A549 (cell line): Measurements from ENCODE around the gene TPRN. TPM values are rescaled to one million over a fixed set of nuclear protein-coding genes. Genes with fewer than 3 reads are reported as not detected.
A peak's percentile ranks its signal among the peaks of the same experiment; 100 is the strongest.

Source experiments
- ATAC-seq, 2 experiments: fragments of 200-7000 bp in 1 of 2; fragments of >200 bp in 1 of 2; cut with Nextera tagmentation in 1 of 2; cut with Tn5 transposase in 1 of 2; 3 replicates each; pipeline versions ENCODE4 v1.8.0 to v1.9.1; 2018 to 2020; ENCODE audit warnings: mild to moderate bottlenecking in 1 of 2, moderate library complexity in 1 of 2
- CTCF ChIA-PET: fragments of 300-600 bp; sonication (Branson Sonifier 250); formaldehyde crosslinking; extraction: SDS; loops from one replicate; lab custom pipeline; 2021; ENCODE audit warnings: antibody characterized with exemption, inconsistent platforms; lab: Yijun Ruan, JAX
- POLR2A ChIA-PET: fragments of 350-600 bp; formaldehyde crosslinking; extraction: SDS; loops from one replicate; lab custom pipeline; 2021; ENCODE audit warnings: antibody characterized with exemption, inconsistent platforms; lab: Yijun Ruan, JAX
- DNase-seq, 2 experiments: peaks; one replicate each; pipeline versions ENCODE4 v3.0.0 to v3.0.0-alpha.2; 2011 to 2016; ENCODE audit warnings: low read depth in 1 of 2, low spot score in 1 of 2
- FAIRE-seq: peaks from 2 replicates; lab custom pipeline; 2011; peaks lifted over from hg19 to GRCh38; lab: Jason Lieb, UNC
- H3K27ac ChIP-seq, 2 experiments: fragments of >200 bp; sonication (Bioruptor Twin); formaldehyde crosslinking; 3 replicates each; pipeline ENCODE4 v1.5.1; 2016 to 2017
- H3K4me1 ChIP-seq: fragments of >200 bp; sonication (Bioruptor Twin); formaldehyde crosslinking; 3 replicates; pipeline ENCODE4 v1.6.1; 2016
- H3K4me2 ChIP-seq: fragments of >200 bp; sonication (Bioruptor Twin); formaldehyde crosslinking; 3 replicates; pipeline ENCODE4 v1.6.1; 2016
- H3K4me3 ChIP-seq: fragments of >200 bp; sonication (Bioruptor Twin); formaldehyde crosslinking; 3 replicates; pipeline ENCODE4 v1.5.1; 2016
- H3K9me3 ChIP-seq: fragments of >200 bp; sonication (Bioruptor Twin); formaldehyde crosslinking; 3 replicates; pipeline ENCODE4 v1.6.1; 2016
- FOSL2 ChIP-seq, 2 experiments: fragments of 450-650 bp in 1 of 2; fragments of >200 bp in 1 of 2; sonication (Bioruptor Twin) in 1 of 2; formaldehyde crosslinking; IDR thresholded peaks; 2 replicates each; pipeline versions ENCODE4 v1.5.0 to v1.6.1; 2016 to 2020; ENCODE audit warnings: mild to moderate bottlenecking in 1 of 2, moderate library complexity in 1 of 2
- FOXS1 ChIP-seq: fragments of 250-450 bp; sonication (Bioruptor Pico); IDR thresholded peaks from 2 replicates; pipeline ENCODE4 v1.5.0; 2020; ENCODE audit warnings: mild to moderate bottlenecking, moderate library complexity
- GATA3 ChIP-seq: IDR thresholded peaks from 2 replicates; pipeline ENCODE4 v1.6.1; 2012; ENCODE audit warnings: borderline replicate concordance
- JUN ChIP-seq, 2 experiments: fragments of >200 bp; sonication (Bioruptor Twin); formaldehyde crosslinking; IDR thresholded peaks; 2 replicates in 1 of 2; 3 replicates in 1 of 2; pipeline ENCODE4 v1.6.1; 2016 to 2017
- KDM5A ChIP-seq: fragments of 200-600 bp; sonication (generic); IDR thresholded peaks from 2 replicates; pipeline ENCODE4 v1.6.1; 2016; ENCODE audit warnings: antibody characterized with exemption, mild to moderate bottlenecking
- MAZ ChIP-seq: fragments of 150-350 bp; IDR thresholded peaks from 2 replicates; pipeline ENCODE4 v1.6.1; 2014; ENCODE audit warnings: antibody characterized with exemption, low read depth, low read length, borderline replicate concordance
- NFE2L2 ChIP-seq: fragments of 150-350 bp; conservative IDR thresholded peaks from 2 replicates; pipeline ENCODE4 v1.6.1; 2014; ENCODE audit warnings: low read length
- RAD21 ChIP-seq, 2 experiments: fragments of >200 bp in 1 of 2; sonication (Bioruptor Twin) in 1 of 2; formaldehyde crosslinking in 1 of 2; IDR thresholded peaks in 1 of 2; conservative IDR thresholded peaks in 1 of 2; 2 replicates in 1 of 2; 3 replicates in 1 of 2; pipeline ENCODE4 v1.6.1; 2012 to 2018; ENCODE audit warnings: inconsistent platforms in 1 of 2
- RARB ChIP-seq: fragments of 250-450 bp; sonication (Bioruptor Pico); IDR thresholded peaks from 2 replicates; pipeline ENCODE4 v1.8.0; 2021; ENCODE audit warnings: mild to moderate bottlenecking, moderate library complexity
- RNF2 ChIP-seq: fragments of 200-600 bp; sonication (generic); IDR thresholded peaks from 2 replicates; pipeline ENCODE4 v1.6.1; 2016; ENCODE audit warnings: low read depth, mild to moderate bottlenecking, antibody characterized with exemption, moderate library complexity, borderline replicate concordance
- SMC3 ChIP-seq: fragments of >200 bp; sonication (Bioruptor Twin); formaldehyde crosslinking; IDR thresholded peaks from 3 replicates; pipeline ENCODE4 v1.6.1; 2018; ENCODE audit warnings: inconsistent platforms
- TP53 ChIP-seq: fragments of 250-450 bp; sonication (Bioruptor Pico); IDR thresholded peaks from 2 replicates; pipeline ENCODE4 v1.5.0; 2021; ENCODE audit warnings: mild to moderate bottlenecking, moderate library complexity
- WGBS: methylation state at CpG from one replicate; pipeline ENCODE4 v1.1.6; 2017; ENCODE audit errors: missing lambda C conversion rate; 5-methylcytosine and 5-hydroxymethylcytosine counted together
- polyA plus RNA-seq, 4 experiments: library from polyadenylated mRNA; depleted of rRNA in 3 of 4; stranded (reverse); fragments of >200 nt; fragmentation: RNase III in 1 of 4; extraction: RNeasy Plus Mini Kit Qiagen cat#74134 plus additional on column Dnase treatment in 1 of 4; gene quantifications; 2 replicates in 3 of 4; 3 replicates in 1 of 4; pipeline ENCODE4 v1.2.3, GENCODE V29; 2011 to 2017
- TF ChIP-seq, protein P1 (sequence below): fragments of >200 bp; sonication (Bioruptor Twin); formaldehyde crosslinking; IDR thresholded peaks from 3 replicates; pipeline ENCODE4 v1.5.1; 2016
- TF ChIP-seq, protein P2 (sequence below): fragments of >200 bp; sonication (Bioruptor Twin); formaldehyde crosslinking; IDR thresholded peaks from 2 replicates; pipeline ENCODE4 v1.6.1; 2016
- TF ChIP-seq, protein P3 (sequence below): fragments of 250-450 bp; sonication (Bioruptor Pico); IDR thresholded peaks from 2 replicates; pipeline ENCODE4 v1.5.0; 2021; ENCODE audit warnings: mild to moderate bottlenecking, moderate library complexity, borderline replicate concordance
- TF ChIP-seq, protein P4 (sequence below): IDR thresholded peaks from 2 replicates; pipeline ENCODE4 v1.6.1; 2012
- TF ChIP-seq, protein P5 (sequence below): IDR thresholded peaks from 2 replicates; pipeline ENCODE4 v1.6.1; 2012

The TPRN gene
- polyA plus RNA-seq, 2 of the 4 experiments (the other 2 are of a cell fraction) = 2.1 to 6.5 TPM

DNA sequence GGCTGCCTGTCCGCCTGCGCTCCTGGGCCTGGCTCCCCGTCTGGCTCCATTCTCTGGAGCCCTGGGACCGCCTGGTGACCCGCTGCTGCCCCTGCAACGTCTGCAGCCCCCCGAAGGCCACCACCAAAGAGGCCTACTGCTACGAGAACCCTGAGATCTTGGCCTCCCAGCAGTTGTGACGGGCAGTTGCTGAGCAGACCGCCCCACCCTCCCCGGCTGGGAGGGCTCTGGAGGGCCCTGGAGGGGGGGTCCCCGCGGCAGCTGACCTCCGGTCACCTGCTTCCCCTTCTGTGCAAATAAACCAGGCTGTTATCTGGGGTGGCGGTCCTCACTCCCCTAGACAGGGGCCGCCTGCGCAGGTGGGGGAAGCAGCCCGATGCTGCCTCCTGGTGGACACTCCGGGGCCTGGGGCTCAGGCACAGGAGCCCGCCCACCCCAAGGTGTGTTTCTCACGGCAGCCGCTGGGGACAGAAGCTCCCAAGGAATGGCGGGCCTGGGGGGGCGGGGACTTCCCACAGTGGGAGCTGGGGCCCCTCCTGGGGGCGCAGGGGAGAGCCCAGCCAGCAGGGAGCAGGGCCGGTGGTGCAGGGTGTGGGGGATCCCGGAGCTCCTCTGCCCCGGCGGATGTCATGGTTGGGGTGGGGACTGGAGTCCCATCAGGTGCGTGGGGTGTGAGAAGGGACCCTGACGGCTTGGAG, 35.8 kb upstream of the TPRN start:
- peak overlapping the region; percentile 65 for H3K4me2 ChIP-seq
- no peak overlapping the region for H3K4me3 ChIP-seq

DNA sequence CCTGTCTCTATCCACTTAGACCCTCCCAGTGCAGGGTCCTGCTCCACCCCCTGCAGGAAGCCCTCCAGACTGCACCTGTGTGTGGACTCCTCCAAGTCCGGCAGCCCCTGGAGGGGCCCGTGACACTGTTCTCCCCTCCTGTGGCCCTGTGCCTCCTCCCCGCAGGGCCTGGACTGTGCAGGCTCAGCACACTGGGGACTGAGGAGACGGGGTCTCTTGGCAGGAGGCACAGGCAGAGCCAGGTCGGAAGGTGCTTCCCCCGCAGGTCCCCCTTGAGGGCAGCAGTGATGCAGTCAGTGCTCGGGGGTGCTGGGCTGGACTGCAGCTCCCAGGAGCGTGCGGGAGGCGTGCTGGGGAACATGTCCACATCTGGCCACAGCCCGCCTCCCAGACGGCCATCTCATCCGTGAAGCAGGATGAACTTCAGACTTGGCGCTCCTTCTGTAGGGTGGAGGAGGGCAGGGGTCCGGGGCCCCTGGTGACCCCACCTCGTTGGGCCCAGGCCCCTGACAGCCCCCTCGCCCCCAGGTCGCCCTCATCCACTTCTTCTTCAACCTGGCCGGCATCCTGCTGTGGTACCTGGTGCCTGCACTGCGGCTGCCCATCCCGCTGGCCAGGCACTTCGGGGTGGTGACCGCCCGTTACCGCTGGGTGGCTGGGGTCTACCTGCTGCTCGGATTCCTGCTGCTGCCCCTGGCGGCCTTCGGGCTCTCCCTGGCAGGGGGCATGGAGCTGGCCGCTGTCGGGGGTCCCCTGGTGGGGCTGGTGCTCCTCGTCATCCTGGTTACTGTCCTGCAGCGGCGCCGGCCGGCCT, 35.1 kb upstream of the TPRN start:
- FAIRE-seq = no peak
- Histone ChIP-seq H3K4me3 (no peak overlapping the region), H3K4me2 (no peak overlapping the region), H3K9me3 (no peaks in the 10 kb centered on the region), H3K27ac (0 out of 6 replicates have a peak overlapping the region, but pooled peaks of 1 of the 2 experiments have one; percentile 33), H3K4me1 (peaks cover 38% of the 10 kb centered on the region)
- ChIA-PET POLR2A (interaction anchor here (0.6 to 1.8 kb wide), 2 partner anchors 46 to 105 kb away, joined by 4 to 5 read pairs; no protein-coding TSS in a partner anchor), CTCF (interaction anchor here (0.6 to 13.1 kb wide), 39 partner anchors 9 to 430 kb away, joined by 3 to 236 read pairs (median 5); partner anchors contain the start of genes ANAPC2, CYSRT1, DPP7 and NELFB)
- ATAC-seq = peak in 1 of 2 experiments; percentile 6; a peak in 1 of 6 replicates
- WGBS = 68% methylated on average over 21 of the region's 35 CpGs
- TF ChIP-seq, protein P1, sequence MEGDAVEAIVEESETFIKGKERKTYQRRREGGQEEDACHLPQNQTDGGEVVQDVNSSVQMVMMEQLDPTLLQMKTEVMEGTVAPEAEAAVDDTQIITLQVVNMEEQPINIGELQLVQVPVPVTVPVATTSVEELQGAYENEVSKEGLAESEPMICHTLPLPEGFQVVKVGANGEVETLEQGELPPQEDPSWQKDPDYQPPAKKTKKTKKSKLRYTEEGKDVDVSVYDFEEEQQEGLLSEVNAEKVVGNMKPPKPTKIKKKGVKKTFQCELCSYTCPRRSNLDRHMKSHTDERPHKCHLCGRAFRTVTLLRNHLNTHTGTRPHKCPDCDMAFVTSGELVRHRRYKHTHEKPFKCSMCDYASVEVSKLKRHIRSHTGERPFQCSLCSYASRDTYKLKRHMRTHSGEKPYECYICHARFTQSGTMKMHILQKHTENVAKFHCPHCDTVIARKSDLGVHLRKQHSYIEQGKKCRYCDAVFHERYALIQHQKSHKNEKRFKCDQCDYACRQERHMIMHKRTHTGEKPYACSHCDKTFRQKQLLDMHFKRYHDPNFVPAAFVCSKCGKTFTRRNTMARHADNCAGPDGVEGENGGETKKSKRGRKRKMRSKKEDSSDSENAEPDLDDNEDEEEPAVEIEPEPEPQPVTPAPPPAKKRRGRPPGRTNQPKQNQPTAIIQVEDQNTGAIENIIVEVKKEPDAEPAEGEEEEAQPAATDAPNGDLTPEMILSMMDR = no peak
- TF ChIP-seq KDM5A = no peak
- TF ChIP-seq, protein P2, sequence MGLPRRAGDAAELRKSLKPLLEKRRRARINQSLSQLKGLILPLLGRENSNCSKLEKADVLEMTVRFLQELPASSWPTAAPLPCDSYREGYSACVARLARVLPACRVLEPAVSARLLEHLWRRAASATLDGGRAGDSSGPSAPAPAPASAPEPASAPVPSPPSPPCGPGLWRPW = no peak
- no peak for TF ChIP-seq JUN (IDR thresholded peaks at IDR 0.05)
- DNase-seq = no peak

More for the DNA sequence above, 35.8 kb upstream of the TPRN start:
- no peak for FAIRE-seq
- TF ChIP-seq, protein P3, sequence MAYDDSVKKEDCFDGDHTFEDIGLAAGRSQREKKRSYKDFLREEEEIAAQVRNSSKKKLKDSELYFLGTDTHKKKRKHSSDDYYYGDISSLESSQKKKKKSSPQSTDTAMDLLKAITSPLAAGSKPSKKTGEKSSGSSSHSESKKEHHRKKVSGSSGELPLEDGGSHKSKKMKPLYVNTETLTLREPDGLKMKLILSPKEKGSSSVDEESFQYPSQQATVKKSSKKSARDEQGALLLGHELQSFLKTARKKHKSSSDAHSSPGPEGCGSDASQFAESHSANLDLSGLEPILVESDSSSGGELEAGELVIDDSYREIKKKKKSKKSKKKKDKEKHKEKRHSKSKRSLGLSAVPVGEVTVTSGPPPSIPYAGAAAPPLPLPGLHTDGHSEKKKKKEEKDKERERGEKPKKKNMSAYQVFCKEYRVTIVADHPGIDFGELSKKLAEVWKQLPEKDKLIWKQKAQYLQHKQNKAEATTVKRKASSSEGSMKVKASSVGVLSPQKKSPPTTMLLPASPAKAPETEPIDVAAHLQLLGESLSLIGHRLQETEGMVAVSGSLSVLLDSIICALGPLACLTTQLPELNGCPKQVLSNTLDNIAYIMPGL (CRISPR knock-in tag) = 0 out of 2 replicates have a peak, but pooled peaks have one; percentile 18
- TF ChIP-seq KDM5A = no peak
- TF ChIP-seq SMC3 = peak; percentile 84
- peak; percentile 70; the same call in 1 of the 2 replicates for TF ChIP-seq MAZ
- TF ChIP-seq, protein P4, sequence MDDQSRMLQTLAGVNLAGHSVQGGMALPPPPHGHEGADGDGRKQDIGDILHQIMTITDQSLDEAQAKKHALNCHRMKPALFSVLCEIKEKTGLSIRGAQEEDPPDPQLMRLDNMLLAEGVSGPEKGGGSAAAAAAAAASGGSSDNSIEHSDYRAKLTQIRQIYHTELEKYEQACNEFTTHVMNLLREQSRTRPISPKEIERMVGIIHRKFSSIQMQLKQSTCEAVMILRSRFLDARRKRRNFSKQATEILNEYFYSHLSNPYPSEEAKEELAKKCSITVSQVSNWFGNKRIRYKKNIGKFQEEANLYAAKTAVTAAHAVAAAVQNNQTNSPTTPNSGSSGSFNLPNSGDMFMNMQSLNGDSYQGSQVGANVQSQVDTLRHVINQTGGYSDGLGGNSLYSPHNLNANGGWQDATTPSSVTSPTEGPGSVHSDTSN = 0 out of 2 replicates have a peak, but pooled peaks have one; percentile 16
- TF ChIP-seq, protein P5, sequence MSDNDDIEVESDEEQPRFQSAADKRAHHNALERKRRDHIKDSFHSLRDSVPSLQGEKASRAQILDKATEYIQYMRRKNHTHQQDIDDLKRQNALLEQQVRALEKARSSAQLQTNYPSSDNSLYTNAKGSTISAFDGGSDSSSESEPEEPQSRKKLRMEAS = peak; percentile 54
- TF ChIP-seq FOXS1 (CRISPR knock-in tag) = no peak
- no peak for TF ChIP-seq RNF2
- TF ChIP-seq RAD21 (conservative IDR thresholded peaks at IDR 0.05 in 1 of 2, IDR thresholded peaks at IDR 0.05 in 1 of 2) = peak; percentile 76 to 84
- TF ChIP-seq, protein P1 = peak; percentile 97
- TF ChIP-seq NFE2L2 = no peak
- no peak for TF ChIP-seq RARB (CRISPR knock-in tag)
- no peak for TF ChIP-seq GATA3
- no peak for TF ChIP-seq FOSL2 (IDR thresholded peaks at IDR 0.05)
- no peak for TF ChIP-seq FOSL2 (CRISPR knock-in tag; IDR thresholded peaks at IDR 0.05)
- no peak for TF ChIP-seq TP53 (CRISPR knock-in tag)
- TF ChIP-seq, all 56 proteins: peak for 7
- H3K4me1 ChIP-seq = peaks cover 35% of the 10 kb centered on the region
- peak overlapping the region in 1 of 2 experiments; percentile 63; a peak in 3 of 6 replicates for H3K27ac ChIP-seq
- CTCF ChIA-PET = interaction anchor here (0.6 to 13.1 kb wide), 67 partner anchors 8 to 431 kb away, joined by 3 to 236 read pairs (median 5); partner anchors contain the start of genes ANAPC2, CYSRT1, DPP7 and FUT7
- H3K9me3 ChIP-seq = no peaks in the 10 kb centered on the region
- peak; percentile 20 to 69 for ATAC-seq
- 38% methylated on average over 20 of the region's 31 CpGs for WGBS
- POLR2A ChIA-PET = interaction anchor here (0.6 to 1.8 kb wide), 3 partner anchors 13 to 106 kb away, joined by 3 to 5 read pairs (median 4); no protein-coding TSS in a partner anchor
- peak; percentile 82 to 93 for DNase-seq
